ENCODE data around the gene AVL9. TPM values are rescaled to one million over a fixed set of nuclear protein-coding genes. Genes with fewer than 3 reads are reported as not detected.
A peak's percentile ranks its signal among the peaks of the same experiment; 100 is the strongest.
"Not testable (repeated sequence)": the region's sequence is repeated elsewhere in the genome, so short reads cannot be mapped to it uniquely, and the experiment has no call there.

Gene AVL9
- total RNA-seq, 2 donors from 2014 or later: 41.8 to 49.7 TPM

GRCh38 chr7:32476816-32477648 is 18.3 kb upstream of the AVL9 start:
- DNase-seq (ENCODE audit: low spot score) (no peak), ATAC-seq (no peak)
- Mint-ChIP-seq H3K4me3 (no peak overlapping the region), H3K36me3 (no peaks in the 10 kb centered on the region), H3K27ac (no peak overlapping the region), H3K27me3 (peaks cover 6 to 17% of the 10 kb centered on the region in 2 donors), H3K9me3 (no peaks in the 10 kb centered on the region), H3K4me1 (ENCODE audit: low read depth in 2 of 2) (no peaks in the 10 kb centered on the region)

GRCh38 chr7:32477649-32477980 is 17.7 kb upstream of the AVL9 start:
- ATAC-seq (no peak), DNase-seq (ENCODE audit: low spot score) (no peak)
- no peaks in the 10 kb centered on the region for H3K9me3 Mint-ChIP-seq
- no peaks in the 10 kb centered on the region for H3K36me3 Mint-ChIP-seq
- H3K4me1 Mint-ChIP-seq (ENCODE audit: low read depth in 2 of 2): no peaks in the 10 kb centered on the region
- peaks cover 6 to 17% of the 10 kb centered on the region in 2 donors for H3K27me3 Mint-ChIP-seq
- no peak overlapping the region for H3K27ac Mint-ChIP-seq
- H3K4me3 Mint-ChIP-seq: no peak overlapping the region

- DNase-seq (ENCODE audit: low spot score) (no peak), ATAC-seq (no peak)
- Mint-ChIP-seq H3K27me3 (peaks cover 6 to 7% of the 10 kb centered on the region in 2 donors), H3K27ac (no peak overlapping the region), H3K9me3 (no peaks in the 10 kb centered on the region), H3K36me3 (no peaks in the 10 kb centered on the region), H3K4me1 (ENCODE audit: low read depth in 2 of 2) (no peaks in the 10 kb centered on the region), H3K4me3 (no peak overlapping the region)
These were observed 15.6 kb upstream of the AVL9 start for GRCh38 chr7:32479574-32480200.

GRCh38 chr7:32481176-32481575 is 14.1 kb upstream of the AVL9 start:
- no peak for DNase-seq (ENCODE audit: low spot score)
- no peaks in the 10 kb centered on the region for H3K36me3 Mint-ChIP-seq
- H3K27me3 Mint-ChIP-seq: peaks cover 0 to 3% of the 10 kb centered on the region in 2 donors
- no peaks in the 10 kb centered on the region for H3K9me3 Mint-ChIP-seq
- no peaks in the 10 kb centered on the region for H3K4me1 Mint-ChIP-seq (ENCODE audit: low read depth in 2 of 2)
- ATAC-seq: no peak
- no peak overlapping the region for H3K27ac Mint-ChIP-seq
- no peak overlapping the region for H3K4me3 Mint-ChIP-seq

GRCh38 chr7:32481921-32482320 is 13.4 kb upstream of the AVL9 start:
- Mint-ChIP-seq H3K27ac (no peak overlapping the region), H3K4me3 (no peak overlapping the region), H3K27me3 (peaks cover 0 to 3% of the 10 kb centered on the region in 2 donors), H3K9me3 (no peaks in the 10 kb centered on the region), H3K4me1 (ENCODE audit: low read depth in 2 of 2) (no peaks in the 10 kb centered on the region), H3K36me3 (no peaks in the 10 kb centered on the region)
- no peak for ATAC-seq
- DNase-seq (ENCODE audit: low spot score): no peak

GRCh38 chr7:32489788-32490126 is 5.5 kb upstream of the AVL9 start:
- Mint-ChIP-seq H3K9me3 (no peaks in the 10 kb centered on the region), H3K27me3 (no peaks in the 10 kb centered on the region), H3K27ac (peak overlapping the region; percentile 92 to 94), H3K4me1 (ENCODE audit: low read depth in 2 of 2) (peaks cover 19 to 22% of the 10 kb centered on the region in 2 donors), H3K4me3 (peak overlapping the region; percentile 86), H3K36me3 (peaks cover 7% of the 10 kb centered on the region)
- ATAC-seq: peak in 1 of 2 donors; percentile 54
- no peak for DNase-seq (ENCODE audit: low spot score)

- peak within 1 kb of the TSS; percentile 86 for H3K4me3 Mint-ChIP-seq
- peak within 1 kb of the TSS; percentile 92 to 94 for H3K27ac Mint-ChIP-seq
These were observed 5.0 kb upstream of the AVL9 start, which contains the start of gene LSM5 for GRCh38 chr7:32490127-32490796. LSM5 (minus strand) TSS chr7:32490380; CDS start chr7:32490365, 15 bp downstream.

GRCh38 chr7:32494946-32495297 is 367 bp upstream of the AVL9 start:
- peak overlapping the region; percentile 87 to 96 for H3K27ac Mint-ChIP-seq
- H3K4me1 Mint-ChIP-seq (ENCODE audit: low read depth in 2 of 2): peaks cover 21 to 33% of the 10 kb centered on the region in 2 donors
- DNase-seq (ENCODE audit: low spot score) (no peak), ATAC-seq (no peak)
- H3K4me3 Mint-ChIP-seq: peak overlapping the region; percentile 99
- no peaks in the 10 kb centered on the region for H3K36me3 Mint-ChIP-seq
- no peaks in the 10 kb centered on the region for H3K27me3 Mint-ChIP-seq
- H3K9me3 Mint-ChIP-seq: no peaks in the 10 kb centered on the region

More at GRCh38 chr7:32490127-32490796, 5.0 kb upstream of the AVL9 start, which contains the start of gene LSM5:
- DNase-seq (ENCODE audit: low spot score) (peak; percentile 90), ATAC-seq (peak; percentile 86 to 90)
- no peaks in the 10 kb centered on the region for H3K9me3 Mint-ChIP-seq
- H3K36me3 Mint-ChIP-seq: peaks cover 7% of the 10 kb centered on the region
- no peaks in the 10 kb centered on the region for H3K27me3 Mint-ChIP-seq
- H3K4me1 Mint-ChIP-seq (ENCODE audit: low read depth in 2 of 2): peaks cover 19 to 27% of the 10 kb centered on the region in 2 donors

- Mint-ChIP-seq H3K9me3 (no peaks in the 10 kb centered on the region), H3K27ac (peak overlapping the region; percentile 87 to 96), H3K36me3 (no peaks in the 10 kb centered on the region), H3K27me3 (no peaks in the 10 kb centered on the region), H3K4me1 (ENCODE audit: low read depth in 2 of 2) (peaks cover 26 to 36% of the 10 kb centered on the region in 2 donors), H3K4me3 (peak overlapping the region; percentile 99)
- no peak for DNase-seq (ENCODE audit: low spot score)
- ATAC-seq: no peak
These were observed 944 bp downstream of the AVL9 start for GRCh38 chr7:32496052-32496813.

GRCh38 chr7:32499755-32500154 is 4.5 kb downstream of the AVL9 start:
- DNase-seq (ENCODE audit: low spot score); ATAC-seq; H3K36me3 Mint-ChIP-seq; H3K27me3 Mint-ChIP-seq; H3K27ac Mint-ChIP-seq; H3K4me3 Mint-ChIP-seq; H3K9me3 Mint-ChIP-seq: not testable (repeated sequence)
- peaks cover 38 to 45% of the 10 kb centered on the region in 2 donors for H3K4me1 Mint-ChIP-seq (ENCODE audit: low read depth in 2 of 2)

- H3K36me3 Mint-ChIP-seq; ATAC-seq; H3K9me3 Mint-ChIP-seq; H3K27me3 Mint-ChIP-seq; DNase-seq (ENCODE audit: low spot score): not testable (repeated sequence)
- peak overlapping the region; percentile 60 for H3K4me3 Mint-ChIP-seq
- H3K27ac Mint-ChIP-seq: peak overlapping the region; percentile 22 to 80
- H3K4me1 Mint-ChIP-seq (ENCODE audit: low read depth in 2 of 2): peaks cover 38 to 40% of the 10 kb centered on the region in 2 donors
These were observed 4.9 kb downstream of the AVL9 start for GRCh38 chr7:32500216-32500615.

- Mint-ChIP-seq H3K4me3 (peak overlapping the region; percentile 60), H3K36me3 (no peaks in the 10 kb centered on the region), H3K27me3 (no peaks in the 10 kb centered on the region), H3K9me3 (no peaks in the 10 kb centered on the region), H3K4me1 (ENCODE audit: low read depth in 2 of 2) (peaks cover 36 to 38% of the 10 kb centered on the region in 2 donors), H3K27ac (peak overlapping the region; percentile 22 to 80)
- ATAC-seq (peak; percentile 60 to 66), DNase-seq (ENCODE audit: low spot score) (no peak)
These were observed 5.6 kb downstream of the AVL9 start for GRCh38 chr7:32500922-32501341.

GRCh38 chr7:32501522-32501921 is 6.2 kb downstream of the AVL9 start:
- peaks cover 34 to 37% of the 10 kb centered on the region in 2 donors for H3K4me1 Mint-ChIP-seq (ENCODE audit: low read depth in 2 of 2)
- peak overlapping the region; percentile 60 for H3K4me3 Mint-ChIP-seq

More at GRCh38 chr7:32501522-32501921, 6.2 kb downstream of the AVL9 start:
- ATAC-seq (no peak), DNase-seq (ENCODE audit: low spot score) (no peak)
- H3K9me3 Mint-ChIP-seq: no peaks in the 10 kb centered on the region
- H3K36me3 Mint-ChIP-seq: no peaks in the 10 kb centered on the region
- H3K27me3 Mint-ChIP-seq: no peaks in the 10 kb centered on the region
- H3K27ac Mint-ChIP-seq: peak overlapping the region; percentile 22 to 80
